Measurements from ENCODE around the gene RRAS2.
A peak's percentile ranks its signal among the peaks of the same experiment; 100 is the strongest.
"Not testable (repeated sequence)": the region's sequence is repeated elsewhere in the genome, so short reads cannot be mapped to it uniquely, and the experiment has no call there.

The RRAS2 gene

GRCh38 chr11:14358729-14359439, at the start of gene RRAS2:
Gene RRAS2 (minus strand): TSS chr11:14359183. CDS start chr11:14358870, 313 bp downstream.
- Mint-ChIP-seq H3K27ac (peak within 1 kb of the TSS; percentile 87 to 94 (median 91)), H3K4me3 (peak within 1 kb of the TSS; percentile 96 to 98 (median 96)), H3K4me1 (peaks cover 21% of the 10 kb centered on the region), H3K27me3 (ENCODE audit: low read depth) (peaks cover 10% of the 10 kb centered on the region), H3K36me3 (ENCODE audit: low read depth) (no peaks in the 10 kb centered on the region), H3K9me3 (no peaks in the 10 kb centered on the region)
- no peak for TF ChIP-seq CTCF (IDR thresholded peaks at IDR 0.05; ENCODE audit: unreplicated experiment in 3 of 3)

GRCh38 chr11:14408612-14409011, 49.6 kb upstream of the RRAS2 start:
- Mint-ChIP-seq H3K4me3 (no peak overlapping the region), H3K4me1 (peaks cover 3% of the 10 kb centered on the region), H3K36me3 (ENCODE audit: low read depth) (no peaks in the 10 kb centered on the region), H3K27ac (no peak overlapping the region), H3K9me3 (no peaks in the 10 kb centered on the region), H3K27me3 (ENCODE audit: low read depth) (peaks cover 16% of the 10 kb centered on the region)
- no peak for TF ChIP-seq CTCF (IDR thresholded peaks at IDR 0.05; ENCODE audit: unreplicated experiment in 3 of 3)

- peaks cover 16% of the 10 kb centered on the region for H3K27me3 Mint-ChIP-seq (ENCODE audit: low read depth)
- not testable (repeated sequence) for H3K27ac Mint-ChIP-seq; H3K36me3 Mint-ChIP-seq (ENCODE audit: low read depth); H3K4me3 Mint-ChIP-seq; H3K4me1 Mint-ChIP-seq; H3K9me3 Mint-ChIP-seq
These were observed 47.1 kb upstream of the RRAS2 start for GRCh38 chr11:14406116-14406515.

GRCh38 chr11:14403528-14403927, 44.5 kb upstream of the RRAS2 start:
- not testable (repeated sequence) for H3K27ac Mint-ChIP-seq, H3K4me1 Mint-ChIP-seq

GRCh38 chr11:14399087-14399486, 40.1 kb upstream of the RRAS2 start:
- Mint-ChIP-seq H3K4me1 (no peaks in the 10 kb centered on the region), H3K4me3 (no peak overlapping the region), H3K27me3 (ENCODE audit: low read depth) (peaks cover 10% of the 10 kb centered on the region), H3K36me3 (ENCODE audit: low read depth) (no peaks in the 10 kb centered on the region), H3K9me3 (no peaks in the 10 kb centered on the region), H3K27ac (no peak overlapping the region)
- no peak for TF ChIP-seq CTCF (IDR thresholded peaks at IDR 0.05; ENCODE audit: unreplicated experiment in 3 of 3)

More at GRCh38 chr11:14403528-14403927, 44.5 kb upstream of the RRAS2 start:
- H3K9me3 Mint-ChIP-seq; H3K36me3 Mint-ChIP-seq (ENCODE audit: low read depth); H3K4me3 Mint-ChIP-seq: not testable (repeated sequence)
- peaks cover 20% of the 10 kb centered on the region for H3K27me3 Mint-ChIP-seq (ENCODE audit: low read depth)

GRCh38 chr11:14396273-14396672, 37.3 kb upstream of the RRAS2 start:
- H3K27ac Mint-ChIP-seq = no peak overlapping the region

More at GRCh38 chr11:14396273-14396672, 37.3 kb upstream of the RRAS2 start:
- no peaks in the 10 kb centered on the region for H3K9me3 Mint-ChIP-seq
- peaks cover 17% of the 10 kb centered on the region for H3K27me3 Mint-ChIP-seq (ENCODE audit: low read depth)
- no peak for TF ChIP-seq CTCF (IDR thresholded peaks at IDR 0.05; ENCODE audit: unreplicated experiment in 3 of 3)
- no peak overlapping the region for H3K4me3 Mint-ChIP-seq
- no peaks in the 10 kb centered on the region for H3K36me3 Mint-ChIP-seq (ENCODE audit: low read depth)
- H3K4me1 Mint-ChIP-seq = no peaks in the 10 kb centered on the region

All from nephron (organoid).